Esophagus squamous epithelium (tissue), 5 donors: Measurements from ENCODE around the gene TNKS2. TPM values are rescaled to one million over a fixed set of nuclear protein-coding genes. Genes with fewer than 3 reads are reported as not detected.
"Not testable (repeated sequence)": the region's sequence is repeated elsewhere in the genome, so short reads cannot be mapped to it uniquely, and the experiment has no call there.

Experiments used
- DNase-seq: peaks from one replicate; lab custom pipeline; 2025; lab: John Stamatoyannopoulos, UW
- H3K27ac ChIP-seq, 4 donors: fragments of 200-600 bp; sonication (generic); one replicate each; pipeline ENCODE4 v1.5.1; 2016 to 2019; ENCODE audit warnings: mild to moderate bottlenecking in 1 of 4
- H3K27me3 ChIP-seq, 4 donors: fragments of 200-600 bp; sonication (generic); 1 replicate in 3 of 4; 2 replicates in 1 of 4; pipeline versions ENCODE4 v1.5.1 to v1.6.0; 2017 to 2021; ENCODE audit warnings: antibody characterized with exemption in 1 of 4
- H3K36me3 ChIP-seq, 3 donors: fragments of 200-600 bp; sonication (generic); one replicate each; pipeline ENCODE4 v1.5.1; 2016 to 2019
- H3K4me1 ChIP-seq, 3 donors: fragments of 200-600 bp; sonication (generic); one replicate each; pipeline ENCODE4 v1.5.1; 2017 to 2019
- H3K4me3 ChIP-seq, 4 donors: fragments of 200-600 bp; sonication (generic); 1 replicate in 3 of 4; 2 replicates in 1 of 4; pipeline ENCODE4 v1.5.1; 2016 to 2019; ENCODE audit warnings: mild to moderate bottlenecking in 2 of 4, moderate library complexity in 1 of 4
- H3K9me3 ChIP-seq, 3 donors: fragments of 200-600 bp; sonication (generic); one replicate each; pipeline ENCODE4 v1.5.1; 2016 to 2019
- POLR2A ChIP-seq, 4 donors: fragments of 450-650 bp; IDR thresholded peaks; one replicate each; pipeline ENCODE4 v1.6.1; 2017; ENCODE audit warnings: antibody characterized with exemption in 4 of 4, mild to moderate bottlenecking in 4 of 4, moderate library complexity in 3 of 4
- WGBS, 2 donors: methylation state at CpG; one replicate each; pipeline ENCODE4 v1.1.5; 2018; 5-methylcytosine and 5-hydroxymethylcytosine counted together
- intact Hi-C: fragments of 100-400 bp; cut with DNase I; formaldehyde crosslinking; loops from one replicate; pipeline ENCODE4 v1.15.0; 2022
- total RNA-seq, 4 donors: library from RNA; depleted of rRNA; stranded (reverse); fragments of >200 nt; gene quantifications; one replicate each; pipeline ENCODE4 v1.1.0, GENCODE V29; 2016
- TF ChIP-seq, protein P1 (sequence below), 6 experiments: fragments of 450-650 bp in 4 of 6; fragments of 200-600 bp in 2 of 6; sonication (generic) in 2 of 6; IDR thresholded peaks; one replicate each; pipeline ENCODE4 v1.5.1; 2016 to 2019; ENCODE audit warnings: antibody characterized with exemption in 6 of 6, mild to moderate bottlenecking in 4 of 6, moderate library complexity in 4 of 6
- donor health status: DM: yes; HTN: yes; CAD: no.

Gene TNKS2
- total RNA-seq, 4 donors from 2014 or later: 33.1 to 43.5 (median 39.2) TPM

DNA sequence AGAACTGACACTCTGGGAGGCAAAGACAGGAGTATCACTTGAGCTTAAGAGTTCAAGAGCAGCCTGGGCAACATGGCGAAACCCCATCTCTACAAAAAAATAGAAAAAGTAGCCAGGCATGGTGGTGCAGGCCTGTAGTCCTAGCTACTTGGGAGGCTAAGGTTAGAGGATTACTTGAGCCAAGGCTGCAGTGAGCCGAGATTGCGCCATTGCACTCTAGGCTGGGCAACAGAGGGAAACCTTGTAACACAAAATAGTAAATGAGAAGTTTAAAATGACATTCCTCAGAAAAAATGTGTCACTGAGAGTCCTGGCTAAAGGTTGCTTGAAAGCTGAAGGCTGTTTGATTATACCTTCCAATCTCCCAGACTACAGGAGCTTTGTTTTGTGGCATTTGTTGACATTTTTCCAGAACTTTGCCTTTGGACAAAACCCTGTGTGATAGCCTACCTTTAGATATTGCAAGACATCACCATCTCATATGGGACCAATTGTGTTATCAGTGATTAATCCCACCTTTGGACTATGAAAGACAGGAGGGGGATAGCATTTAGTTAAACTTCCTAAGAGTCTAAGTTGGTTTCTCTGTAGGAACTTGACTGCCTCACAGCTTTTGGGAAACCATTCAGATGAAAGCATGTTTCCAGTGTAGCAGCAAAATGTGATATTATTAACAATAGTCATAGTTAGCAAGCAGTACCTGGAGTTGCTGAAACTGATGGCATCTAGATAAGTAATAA is 5.3 kb downstream of the TNKS2 start:
- intact Hi-C loops: no loop called here
- H3K27me3 ChIP-seq: no peaks in the 10 kb centered on the region
- no peak for DNase-seq
- TF ChIP-seq POLR2A (IDR thresholded peaks at IDR 0.05): no peak
- TF ChIP-seq, protein P1, sequence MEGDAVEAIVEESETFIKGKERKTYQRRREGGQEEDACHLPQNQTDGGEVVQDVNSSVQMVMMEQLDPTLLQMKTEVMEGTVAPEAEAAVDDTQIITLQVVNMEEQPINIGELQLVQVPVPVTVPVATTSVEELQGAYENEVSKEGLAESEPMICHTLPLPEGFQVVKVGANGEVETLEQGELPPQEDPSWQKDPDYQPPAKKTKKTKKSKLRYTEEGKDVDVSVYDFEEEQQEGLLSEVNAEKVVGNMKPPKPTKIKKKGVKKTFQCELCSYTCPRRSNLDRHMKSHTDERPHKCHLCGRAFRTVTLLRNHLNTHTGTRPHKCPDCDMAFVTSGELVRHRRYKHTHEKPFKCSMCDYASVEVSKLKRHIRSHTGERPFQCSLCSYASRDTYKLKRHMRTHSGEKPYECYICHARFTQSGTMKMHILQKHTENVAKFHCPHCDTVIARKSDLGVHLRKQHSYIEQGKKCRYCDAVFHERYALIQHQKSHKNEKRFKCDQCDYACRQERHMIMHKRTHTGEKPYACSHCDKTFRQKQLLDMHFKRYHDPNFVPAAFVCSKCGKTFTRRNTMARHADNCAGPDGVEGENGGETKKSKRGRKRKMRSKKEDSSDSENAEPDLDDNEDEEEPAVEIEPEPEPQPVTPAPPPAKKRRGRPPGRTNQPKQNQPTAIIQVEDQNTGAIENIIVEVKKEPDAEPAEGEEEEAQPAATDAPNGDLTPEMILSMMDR (IDR thresholded peaks at IDR 0.05): no peak
- no peaks in the 10 kb centered on the region for H3K9me3 ChIP-seq
- peaks cover 0 to 45% (median 0%) of the 10 kb centered on the region in 3 donors for H3K36me3 ChIP-seq
- H3K4me3 ChIP-seq: no peak overlapping the region
- 97 to 100% methylated on average over 3 of the region's 3 CpGs for WGBS, 2 donors
- no peak overlapping the region for H3K27ac ChIP-seq
- H3K4me1 ChIP-seq: peaks cover 0 to 68% (median 47%) of the 10 kb centered on the region in 3 donors

DNA sequence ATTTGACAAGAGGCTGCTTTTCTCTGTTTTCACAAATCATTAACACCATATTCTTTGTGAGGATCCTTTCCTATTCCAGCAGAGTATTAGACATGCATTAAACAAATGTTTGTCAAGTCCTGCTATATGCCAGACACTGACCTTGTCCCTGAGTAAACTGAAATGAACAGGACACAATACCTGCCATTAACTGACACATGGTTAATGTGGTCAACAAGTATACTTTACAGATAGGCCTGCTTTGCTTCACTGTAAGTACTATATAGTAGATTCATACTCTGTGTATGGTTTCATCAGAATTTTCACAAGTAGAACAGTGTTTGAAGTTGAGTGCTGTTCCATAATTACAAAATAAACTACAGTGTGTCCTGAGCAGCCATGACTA is 5.9 kb downstream of the TNKS2 start:
- no peak for TF ChIP-seq POLR2A (IDR thresholded peaks at IDR 0.05)
- TF ChIP-seq, protein P1 (IDR thresholded peaks at IDR 0.05): no peak
- peaks cover 0 to 45% (median 0%) of the 10 kb centered on the region in 3 donors for H3K36me3 ChIP-seq
- H3K4me3 ChIP-seq: no peak overlapping the region
- peaks cover 0 to 68% (median 47%) of the 10 kb centered on the region in 3 donors for H3K4me1 ChIP-seq
- intact Hi-C loops: no loop called here
- H3K27me3 ChIP-seq: no peaks in the 10 kb centered on the region
- no peak for DNase-seq
- H3K9me3 ChIP-seq: no peaks in the 10 kb centered on the region
- no peak overlapping the region for H3K27ac ChIP-seq

DNA sequence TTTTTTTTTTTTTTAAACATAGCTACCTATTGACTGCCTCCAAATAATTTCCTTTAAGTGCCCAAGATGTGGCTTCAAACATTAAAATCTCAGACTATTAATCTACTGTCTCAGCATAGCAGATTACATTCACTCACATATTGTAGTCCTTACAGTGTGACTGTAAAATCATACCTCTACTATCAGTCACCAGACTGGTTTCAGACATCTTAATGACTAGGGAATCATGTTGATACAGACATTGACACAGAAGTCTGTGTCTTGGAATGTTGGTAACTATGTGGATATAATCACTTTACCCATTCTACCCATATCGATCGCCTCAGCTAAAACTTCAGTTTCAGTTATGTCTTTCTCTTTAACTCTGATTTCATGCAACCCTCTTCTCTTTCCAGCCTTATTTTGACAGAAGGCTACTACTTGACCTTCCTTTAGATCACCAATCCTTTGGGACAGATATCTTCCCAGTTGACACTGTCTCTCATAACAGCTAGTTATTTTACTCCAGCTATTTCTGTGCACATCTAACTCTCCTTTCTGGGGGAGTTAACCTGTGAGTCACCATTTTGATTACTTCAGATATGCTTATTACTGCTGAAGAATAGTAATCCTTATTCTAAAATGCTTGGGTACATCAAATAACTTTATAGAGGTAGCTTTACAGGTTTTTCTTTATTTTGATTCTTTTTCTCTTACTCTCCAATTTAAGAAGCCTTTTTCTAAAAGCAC is 7.0 kb downstream of the TNKS2 start:
- Histone ChIP-seq H3K9me3 (no peaks in the 10 kb centered on the region), H3K4me3 (no peak overlapping the region), H3K4me1 (peaks cover 0 to 58% (median 39%) of the 10 kb centered on the region in 3 donors), H3K27ac (no peak overlapping the region), H3K36me3 (peaks cover 0 to 48% (median 0%) of the 10 kb centered on the region in 3 donors), H3K27me3 (no peaks in the 10 kb centered on the region)
- intact Hi-C loops: no loop called here
- no peak for DNase-seq
- 95 to 100% methylated on average over 2 of the region's 2 CpGs for WGBS, 2 donors
- TF ChIP-seq, protein P1 (IDR thresholded peaks at IDR 0.05): no peak
- no peak for TF ChIP-seq POLR2A (IDR thresholded peaks at IDR 0.05)

DNA sequence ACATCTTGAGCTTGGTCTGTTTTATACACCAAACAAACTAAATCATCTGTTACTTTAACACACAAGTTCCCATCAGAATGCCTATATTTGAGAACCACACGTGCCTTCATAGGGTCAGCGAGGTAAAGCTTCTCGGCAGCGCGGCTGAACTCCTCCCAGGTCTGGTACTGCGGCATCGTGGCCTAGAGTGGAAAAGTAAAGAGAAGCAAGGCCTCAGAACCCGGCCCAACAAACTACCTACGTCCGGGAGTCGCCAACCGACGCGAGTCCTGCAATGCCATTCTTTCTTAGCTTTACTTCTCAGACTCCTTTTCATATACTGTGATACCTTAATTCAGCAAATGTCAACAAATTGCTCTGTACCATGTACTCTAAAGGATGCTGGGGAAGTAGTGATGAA is 9.0 kb downstream of the TNKS2 start:
- Histone ChIP-seq H3K4me1 (peaks cover 0 to 38% (median 20%) of the 10 kb centered on the region in 3 donors), H3K36me3 (peaks cover 0 to 60% (median 0%) of the 10 kb centered on the region in 3 donors)
- 94 to 99% methylated on average over 12 to 14 of the region's 14 CpGs for WGBS, 2 donors
- intact Hi-C loops, H3K4me3 ChIP-seq, H3K27me3 ChIP-seq, H3K27ac ChIP-seq, H3K9me3 ChIP-seq, DNase-seq: not testable (repeated sequence)

DNA sequence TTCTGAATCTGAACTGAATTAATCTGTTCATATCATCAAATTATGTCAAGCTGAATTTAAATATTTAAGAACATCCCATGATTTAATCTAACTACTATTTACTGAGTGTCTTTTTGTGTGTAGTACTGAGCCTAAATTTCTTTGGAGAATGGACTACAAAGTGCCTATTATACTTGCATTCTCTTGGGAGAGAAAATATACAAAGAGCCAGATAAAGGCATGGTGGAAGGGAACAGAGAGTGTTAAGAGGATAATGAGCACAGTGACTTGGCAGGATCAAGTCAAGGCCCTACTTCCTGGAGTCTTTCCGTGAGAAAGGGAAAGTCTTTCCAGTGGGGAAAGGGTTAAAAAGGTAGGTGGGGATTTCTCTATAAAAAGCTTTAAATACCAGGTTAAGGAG is 15.0 kb downstream of the TNKS2 start:
- 70 to 71% methylated on average over 1 of the region's 1 CpG for whole genome bisulfite sequencing, 2 donors
- H3K36me3 ChIP-seq: peaks cover 12 to 77% (median 17%) of the 10 kb centered on the region in 3 donors
- H3K9me3 ChIP-seq: no peaks in the 10 kb centered on the region
- no peaks in the 10 kb centered on the region for H3K27me3 ChIP-seq
- H3K27ac ChIP-seq: no peak overlapping the region
- intact Hi-C loops: no loop called here
- TF ChIP-seq, protein P1 (IDR thresholded peaks at IDR 0.05): no peak
- no peak for TF ChIP-seq POLR2A (IDR thresholded peaks at IDR 0.05)
- DNase-seq: no peak
- no peaks in the 10 kb centered on the region for H3K4me1 ChIP-seq
- no peak overlapping the region for H3K4me3 ChIP-seq
